Adipocyte (in vitro differentiated cells): Measurements from ENCODE around the gene THUMPD1.

Experiments used
- DNase-seq: peaks from one replicate; pipeline ENCODE4 v3.0.0-alpha.2; 2015; ENCODE audit warnings: low read depth
- H3K27me3 ChIP-seq: replicated peaks from 2 replicates; pipeline ENCODE4 v1.7.0; 2013; ENCODE audit warnings: mild to moderate bottlenecking, low read length, moderate library complexity; ENCODE audit not compliant: control insufficient read depth, insufficient read depth
- H3K36me3 ChIP-seq: 2 replicates; pipeline ENCODE4 v1.7.0; 2013; ENCODE audit warnings: low read length, mild to moderate bottlenecking, moderate library complexity; ENCODE audit not compliant: control insufficient read depth, insufficient read depth, severe bottlenecking
- H3K4me1 ChIP-seq: 2 replicates; pipeline ENCODE4 v1.7.0; 2013; ENCODE audit warnings: mild to moderate bottlenecking, low read length, moderate library complexity; ENCODE audit not compliant: control insufficient read depth, insufficient read depth
- H3K4me3 ChIP-seq: 2 replicates; pipeline ENCODE4 v1.7.0; 2013; ENCODE audit warnings: mild to moderate bottlenecking, low read length, moderate library complexity
- H3K9ac ChIP-seq: 2 replicates; pipeline ENCODE4 v1.7.0; 2013; ENCODE audit warnings: mild to moderate bottlenecking, low read length, moderate library complexity
- H3K9me3 ChIP-seq: 2 replicates; pipeline ENCODE4 v1.7.0; 2013; ENCODE audit warnings: mild to moderate bottlenecking, low read length, moderate library complexity; ENCODE audit not compliant: control insufficient read depth

THUMPD1 gene

GRCh38 chr16:20741554-20742285 lies at the start of gene THUMPD1:
TSS of gene THUMPD1 (minus strand) at chr16:20741818. CDS start at chr16:20741739, 79 bp downstream.
- peaks cover 14% of the 10 kb centered on the region for H3K4me1 ChIP-seq

GRCh38 chr16:20789130-20789529 lies 47.5 kb upstream of the THUMPD1 start:
- no peak for DNase-seq
- H3K4me1 ChIP-seq: no peaks in the 10 kb centered on the region
- H3K9me3 ChIP-seq: no peaks in the 10 kb centered on the region
- no peak overlapping the region for H3K9ac ChIP-seq
- no peak overlapping the region for H3K4me3 ChIP-seq
- H3K27me3 ChIP-seq: no peaks in the 10 kb centered on the region
- H3K36me3 ChIP-seq: no peaks in the 10 kb centered on the region

More at GRCh38 chr16:20741554-20742285, at the start of gene THUMPD1:
- Histone ChIP-seq H3K36me3 (peaks cover 22% of the 10 kb centered on the region), H3K27me3 (no peaks in the 10 kb centered on the region), H3K4me3 (peak within 1 kb of the TSS; percentile 100), H3K9me3 (peaks cover under 1% of the 10 kb centered on the region), H3K9ac (peak within 1 kb of the TSS; percentile 99)
- peak; percentile 98 for DNase-seq

GRCh38 chr16:20784204-20784603 lies 42.6 kb upstream of the THUMPD1 start:
- Histone ChIP-seq H3K9me3 (no peaks in the 10 kb centered on the region), H3K27me3 (peaks cover 5% of the 10 kb centered on the region), H3K4me3 (no peak overlapping the region), H3K36me3 (no peaks in the 10 kb centered on the region), H3K9ac (no peak overlapping the region), H3K4me1 (no peaks in the 10 kb centered on the region)
- DNase-seq: no peak

- Histone ChIP-seq H3K9ac (no peak overlapping the region), H3K4me1 (no peaks in the 10 kb centered on the region), H3K27me3 (peaks cover 5% of the 10 kb centered on the region), H3K9me3 (no peaks in the 10 kb centered on the region), H3K36me3 (no peaks in the 10 kb centered on the region), H3K4me3 (no peak overlapping the region)
- DNase-seq: no peak
Observed at GRCh38 chr16:20782470-20782869, 40.9 kb upstream of the THUMPD1 start.

GRCh38 chr16:20781697-20782096 lies 40.1 kb upstream of the THUMPD1 start:
- H3K9me3 ChIP-seq: no peaks in the 10 kb centered on the region

GRCh38 chr16:20774703-20775362 lies 33.2 kb upstream of the THUMPD1 start:
- Histone ChIP-seq H3K9me3 (no peaks in the 10 kb centered on the region), H3K4me3 (no peak overlapping the region), H3K9ac (no peak overlapping the region), H3K27me3 (no peaks in the 10 kb centered on the region), H3K36me3 (no peaks in the 10 kb centered on the region), H3K4me1 (no peaks in the 10 kb centered on the region)
- peak; percentile 54 for DNase-seq

More at GRCh38 chr16:20781697-20782096, 40.1 kb upstream of the THUMPD1 start:
- no peaks in the 10 kb centered on the region for H3K36me3 ChIP-seq
- no peak overlapping the region for H3K4me3 ChIP-seq
- H3K4me1 ChIP-seq: no peaks in the 10 kb centered on the region
- no peak for DNase-seq
- H3K27me3 ChIP-seq: peaks cover 5% of the 10 kb centered on the region
- H3K9ac ChIP-seq: no peak overlapping the region

GRCh38 chr16:20773679-20774078 lies 32.1 kb upstream of the THUMPD1 start:
- H3K4me3 ChIP-seq: no peak overlapping the region
- H3K27me3 ChIP-seq: no peaks in the 10 kb centered on the region
- H3K9me3 ChIP-seq: no peaks in the 10 kb centered on the region
- no peak overlapping the region for H3K9ac ChIP-seq
- H3K36me3 ChIP-seq: no peaks in the 10 kb centered on the region
- DNase-seq: no peak
- no peaks in the 10 kb centered on the region for H3K4me1 ChIP-seq

GRCh38 chr16:20768818-20769217 lies 27.2 kb upstream of the THUMPD1 start:
- DNase-seq: no peak
- H3K27me3 ChIP-seq: no peaks in the 10 kb centered on the region

GRCh38 chr16:20768121-20768520 lies 26.5 kb upstream of the THUMPD1 start:
- Histone ChIP-seq H3K9me3 (no peaks in the 10 kb centered on the region), H3K27me3 (no peaks in the 10 kb centered on the region), H3K4me3 (no peak overlapping the region), H3K9ac (no peak overlapping the region), H3K4me1 (peaks cover 16% of the 10 kb centered on the region), H3K36me3 (no peaks in the 10 kb centered on the region)
- no peak for DNase-seq

More at GRCh38 chr16:20768818-20769217, 27.2 kb upstream of the THUMPD1 start:
- peaks cover 13% of the 10 kb centered on the region for H3K4me1 ChIP-seq
- no peaks in the 10 kb centered on the region for H3K9me3 ChIP-seq
- H3K9ac ChIP-seq: no peak overlapping the region
- H3K4me3 ChIP-seq: no peak overlapping the region
- no peaks in the 10 kb centered on the region for H3K36me3 ChIP-seq

- Histone ChIP-seq H3K36me3 (no peaks in the 10 kb centered on the region), H3K4me1 (peaks cover 16% of the 10 kb centered on the region), H3K9me3 (no peaks in the 10 kb centered on the region), H3K4me3 (no peak overlapping the region), H3K9ac (no peak overlapping the region), H3K27me3 (no peaks in the 10 kb centered on the region)
- no peak for DNase-seq
Observed at GRCh38 chr16:20767577-20767976, 26.0 kb upstream of the THUMPD1 start.

GRCh38 chr16:20766294-20766693 lies 24.7 kb upstream of the THUMPD1 start:
- H3K4me3 ChIP-seq: no peak overlapping the region
- H3K9me3 ChIP-seq: no peaks in the 10 kb centered on the region
- H3K9ac ChIP-seq: no peak overlapping the region
- no peaks in the 10 kb centered on the region for H3K27me3 ChIP-seq
- DNase-seq: no peak
- no peaks in the 10 kb centered on the region for H3K36me3 ChIP-seq
- H3K4me1 ChIP-seq: peaks cover 16% of the 10 kb centered on the region
